H9 (cell line): ENCODE data around the gene CEBPE. TPM values are rescaled to one million over a fixed set of nuclear protein-coding genes. Genes with fewer than 3 reads are reported as not detected.

Source experiments
- DNase-seq: peaks from one replicate; pipeline ENCODE4 v3.0.0-alpha.2; 2017
- H2AFZ ChIP-seq: one replicate; pipeline ENCODE4 v1.6.1; 2013; ENCODE audit warnings: mild to moderate bottlenecking, low read length, control low read depth, moderate library complexity
- H2AK5ac ChIP-seq: 2 replicates; pipeline ENCODE4 v1.6.1; 2013; ENCODE audit warnings: low read length, control low read depth, mixed read lengths; ENCODE audit not compliant: insufficient read length
- H2BK120ac ChIP-seq: one replicate; pipeline ENCODE4 v1.6.1; 2013; ENCODE audit warnings: low read depth, mild to moderate bottlenecking, low read length, control low read depth, inconsistent platforms; ENCODE audit not compliant: poor library complexity, severe bottlenecking
- H2BK12ac ChIP-seq: 2 replicates; pipeline ENCODE4 v1.6.1; 2013; ENCODE audit warnings: low read length, control low read depth, mixed read lengths, low read depth; ENCODE audit not compliant: insufficient read length
- H2BK15ac ChIP-seq: 2 replicates; pipeline ENCODE4 v1.6.1; 2013; ENCODE audit warnings: low read depth, low read length, control low read depth
- H2BK20ac ChIP-seq: one replicate; pipeline ENCODE4 v1.6.1; 2013; ENCODE audit warnings: low read depth, mild to moderate bottlenecking, low read length, control low read depth, inconsistent platforms; ENCODE audit not compliant: poor library complexity, severe bottlenecking
- H2BK5ac ChIP-seq: 2 replicates; pipeline ENCODE4 v1.6.1; 2013; ENCODE audit warnings: low read length, control low read depth, mixed read lengths; ENCODE audit not compliant: insufficient read length
- H3K14ac ChIP-seq: 2 replicates; pipeline ENCODE4 v1.6.1; 2013; ENCODE audit warnings: low read length, control low read depth; ENCODE audit not compliant: insufficient read depth
- H3K18ac ChIP-seq: 2 replicates; pipeline ENCODE4 v1.6.1; 2013; ENCODE audit warnings: low read depth, mild to moderate bottlenecking, mixed read lengths, low read length, control low read depth; ENCODE audit not compliant: insufficient read length
- H3K23ac ChIP-seq: 2 replicates; pipeline ENCODE4 v1.6.1; 2013; ENCODE audit warnings: low read length, control low read depth, mixed read lengths, low read depth; ENCODE audit not compliant: insufficient read length
- H3K23me2 ChIP-seq: 2 replicates; pipeline ENCODE4 v1.6.1; 2013; ENCODE audit warnings: low read depth, mild to moderate bottlenecking, mixed read lengths, low read length, control low read depth; ENCODE audit not compliant: insufficient read length, poor library complexity, severe bottlenecking
- H3K27ac ChIP-seq: 2 replicates; pipeline ENCODE4 v1.5.1; 2013; ENCODE audit warnings: low read length, control low read depth, mixed read lengths, low read depth; ENCODE audit not compliant: insufficient read length
- H3K27me3 ChIP-seq: 2 replicates; pipeline ENCODE4 v1.6.1; 2013; ENCODE audit warnings: low read length, control low read depth, inconsistent platforms; ENCODE audit not compliant: insufficient read depth
- H3K4ac ChIP-seq: 2 replicates; pipeline ENCODE4 v1.6.1; 2013; ENCODE audit warnings: low read depth, mild to moderate bottlenecking, control low read depth, inconsistent platforms, low read length, moderate library complexity
- H3K4me1 ChIP-seq: 2 replicates; pipeline ENCODE4 v1.6.1; 2013; ENCODE audit warnings: low read length, control low read depth, inconsistent platforms; ENCODE audit not compliant: insufficient read depth
- H3K4me2 ChIP-seq: 2 replicates; pipeline ENCODE4 v1.6.1; 2013; ENCODE audit warnings: low read length, control low read depth, mixed read lengths; ENCODE audit not compliant: insufficient read length, insufficient read depth
- H3K56ac ChIP-seq: 2 replicates; pipeline ENCODE4 v1.6.1; 2013; ENCODE audit warnings: low read depth, mild to moderate bottlenecking, mixed read lengths, low read length, control low read depth; ENCODE audit not compliant: insufficient read length
- H3K79me1 ChIP-seq: 2 replicates; pipeline ENCODE4 v1.6.1; 2013; ENCODE audit warnings: low read depth, mild to moderate bottlenecking, moderate library complexity, low read length, control low read depth, inconsistent platforms; ENCODE audit not compliant: insufficient read depth, poor library complexity, severe bottlenecking
- H3K79me2 ChIP-seq: 2 replicates; pipeline ENCODE4 v1.6.1; 2013; ENCODE audit warnings: low read length, control low read depth, inconsistent platforms; ENCODE audit not compliant: insufficient read depth
- H3K9ac ChIP-seq: 2 replicates; pipeline ENCODE4 v1.6.1; 2013; ENCODE audit warnings: low read length, control low read depth, mixed read lengths; ENCODE audit not compliant: insufficient read length; ENCODE audit errors: extremely low read depth
- H3K9me3 ChIP-seq: one replicate; pipeline ENCODE4 v1.6.1; 2013; ENCODE audit warnings: low read depth, low read length, inconsistent platforms; ENCODE audit not compliant: control insufficient read depth
- H3T11ph ChIP-seq: one replicate; pipeline ENCODE4 v1.6.1; 2013; ENCODE audit warnings: mild to moderate bottlenecking, low read length, control low read depth, inconsistent platforms
- H4K20me1 ChIP-seq: one replicate; pipeline ENCODE4 v1.6.1; 2013; ENCODE audit not compliant: control insufficient read depth, insufficient read length, insufficient read depth
- H4K5ac ChIP-seq: 2 replicates; pipeline ENCODE4 v1.6.1; 2013; ENCODE audit warnings: low read depth, mild to moderate bottlenecking, mixed read lengths, low read length, control low read depth; ENCODE audit not compliant: insufficient read length
- H4K8ac ChIP-seq: replicated peaks from 2 replicates; pipeline ENCODE4 v1.6.1; 2013; ENCODE audit warnings: low read length, control low read depth, mixed read lengths, low read depth; ENCODE audit not compliant: insufficient read length
- H4K91ac ChIP-seq: 2 replicates; pipeline ENCODE4 v1.6.1; 2013; ENCODE audit warnings: low read depth, mild to moderate bottlenecking, moderate library complexity, mixed read lengths, low read length, control low read depth; ENCODE audit not compliant: insufficient read length
- H3K27ac Mint-ChIP-seq, 3 experiments: 2 replicates in 2 of 3; 3 replicates in 1 of 3; pipeline ENCODE4 v1.8.0; 2020 to 2021; ENCODE audit warnings: mixed read lengths in 3 of 3, mild to moderate bottlenecking in 1 of 3, moderate library complexity in 1 of 3
- H3K27me3 Mint-ChIP-seq: 2 replicates; pipeline ENCODE4 v1.8.0; 2021; ENCODE audit warnings: low read depth, mild to moderate bottlenecking, moderate library complexity, mixed read lengths
- H3K36me3 Mint-ChIP-seq, 3 experiments: 2 replicates in 2 of 3; 3 replicates in 1 of 3; pipeline ENCODE4 v1.8.0; 2020 to 2021; ENCODE audit warnings: low read depth in 3 of 3, mixed read lengths in 3 of 3; ENCODE audit not compliant: insufficient read depth in 1 of 3
- H3K4me1 Mint-ChIP-seq, 2 experiments: 2 replicates each; pipeline ENCODE4 v1.8.0; 2020; ENCODE audit warnings: mixed read lengths in 2 of 2
- H3K4me3 Mint-ChIP-seq, 2 experiments: 2 replicates in 1 of 2; 3 replicates in 1 of 2; pipeline ENCODE4 v1.8.0; 2020 to 2021; ENCODE audit warnings: mild to moderate bottlenecking in 2 of 2, mixed read lengths in 2 of 2, moderate library complexity in 1 of 2
- H3K9me3 Mint-ChIP-seq, 2 experiments: 2 replicates in 1 of 2; 3 replicates in 1 of 2; pipeline ENCODE4 v1.8.0; 2020; ENCODE audit warnings: mild to moderate bottlenecking in 2 of 2, mixed read lengths in 2 of 2, moderate library complexity in 1 of 2
- CTCF ChIP-seq: fragments of 200-600 bp; sonication (generic); conservative IDR thresholded peaks from 3 replicates; pipeline ENCODE4 v1.8.0; 2021; ENCODE audit warnings: antibody characterized with exemption, mild to moderate bottlenecking
- WGBS: extraction: QIAGEN DNeasy Blood & Tissue Kit; methylation state at CpG from one replicate; pipeline ENCODE4 v1.1.7; 2013; ENCODE audit warnings: missing lambda C conversion rate, low lambda C conversion rate, mixed read lengths; ENCODE audit not compliant: insufficient read length; ENCODE audit errors: extremely low coverage; 5-methylcytosine and 5-hydroxymethylcytosine counted together
- total RNA-seq: library from RNA; stranded (reverse); gene quantifications from 2 replicates; pipeline ENCODE4 v1.2.1, GENCODE V29; 2021

CEBPE gene
- total RNA-seq, 1 experiment from 2014 or later, result not detected

GRCh38 chr14:23102801-23103200, 16.3 kb downstream of the CEBPE start:
- Histone ChIP-seq H3K79me2 (peaks cover under 1% of the 10 kb centered on the region; the same call in 1 of the 2 replicates), H2BK120ac (no peak overlapping the region), H3K56ac (no peak overlapping the region), H3K27me3 (no peaks in the 10 kb centered on the region), H2AFZ (no peak overlapping the region), H4K91ac (no peak overlapping the region), H3K9ac (no peak overlapping the region), H3T11ph (no peak overlapping the region), H2BK5ac (no peak overlapping the region), H3K23ac (no peak overlapping the region), H3K4me2 (no peak overlapping the region), H2BK12ac (no peak overlapping the region), H4K20me1 (no peaks in the 10 kb centered on the region), H3K79me1 (no peaks in the 10 kb centered on the region), H3K4ac (no peak overlapping the region), H3K14ac (no peak overlapping the region), H2AK5ac (no peak overlapping the region), H2BK15ac (no peak overlapping the region), H3K18ac (no peak overlapping the region), H2BK20ac (no peak overlapping the region), H3K27ac (no peak overlapping the region), H4K5ac (no peak overlapping the region), H4K8ac (no peak overlapping the region), H3K9me3 (no peaks in the 10 kb centered on the region), H3K23me2 (no peaks in the 10 kb centered on the region), H3K4me1 (no peaks in the 10 kb centered on the region; the same call in 1 of the 2 replicates)
- H3K36me3 Mint-ChIP-seq, result peaks cover 4 to 14% (median 12%) of the 10 kb centered on the region in 3 experiments; a peak in 6 of 7 replicates
- no peak for DNase-seq
- H3K9me3 Mint-ChIP-seq, result no peaks in the 10 kb centered on the region
- WGBS, result no CpG with 5 or more reads among the region's 2 CpGs
- H3K4me1 Mint-ChIP-seq, result peaks cover 45 to 58% of the 10 kb centered on the region in 2 experiments
- H3K4me3 Mint-ChIP-seq, result no peak overlapping the region
- H3K27ac Mint-ChIP-seq, result no peak overlapping the region
- TF ChIP-seq CTCF, result no peak
- H3K27me3 Mint-ChIP-seq, result peaks cover 27% of the 10 kb centered on the region
